ENCODE results near the gene CRYZL1. TPM values are rescaled to one million over a fixed set of nuclear protein-coding genes. Genes with fewer than 3 reads are reported as not detected.
"Not testable (repeated sequence)": the region's sequence is repeated elsewhere in the genome, so short reads cannot be mapped to it uniquely, and the experiment has no call there.

The CRYZL1 gene
- total RNA-seq, 1 experiment from 2014 or later, result 43.0 TPM

DNA sequence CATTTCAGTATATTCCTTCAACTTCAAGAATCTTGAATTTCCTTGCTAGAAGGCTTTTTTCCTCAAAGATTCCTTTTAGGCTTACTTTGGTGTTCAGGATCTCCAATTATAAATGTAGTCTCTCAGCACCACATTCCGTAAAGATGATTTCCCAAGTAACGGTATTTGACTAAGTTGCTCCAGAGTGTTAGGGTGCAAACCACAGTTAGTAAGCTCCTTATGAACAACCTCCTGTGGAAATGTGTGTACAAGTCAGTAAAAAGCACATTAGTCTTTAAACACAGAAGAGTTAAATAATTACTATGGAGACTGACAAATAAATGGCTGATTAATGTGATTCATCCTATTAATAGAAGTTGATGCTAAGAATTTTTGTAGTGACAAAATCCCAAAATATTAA, 63.3 kb downstream of the CRYZL1 start (continued):
- TF ChIP-seq JUND (IDR thresholded peaks at IDR 0.05), result no peak
- TF ChIP-seq YY1 (IDR thresholded peaks at IDR 0.05; ENCODE audit: extremely low read depth, insufficient replicate concordance, low read depth, low read length), result no peak
- TF ChIP-seq POLR2AphosphoS5 (IDR thresholded peaks at IDR 0.05; ENCODE audit: low read depth, low read length), result no peak
- TF ChIP-seq EGR1 (IDR thresholded peaks at IDR 0.05; ENCODE audit: low read depth), result no peak
- no peak for TF ChIP-seq ZFX (IDR thresholded peaks at IDR 0.05)

DNA sequence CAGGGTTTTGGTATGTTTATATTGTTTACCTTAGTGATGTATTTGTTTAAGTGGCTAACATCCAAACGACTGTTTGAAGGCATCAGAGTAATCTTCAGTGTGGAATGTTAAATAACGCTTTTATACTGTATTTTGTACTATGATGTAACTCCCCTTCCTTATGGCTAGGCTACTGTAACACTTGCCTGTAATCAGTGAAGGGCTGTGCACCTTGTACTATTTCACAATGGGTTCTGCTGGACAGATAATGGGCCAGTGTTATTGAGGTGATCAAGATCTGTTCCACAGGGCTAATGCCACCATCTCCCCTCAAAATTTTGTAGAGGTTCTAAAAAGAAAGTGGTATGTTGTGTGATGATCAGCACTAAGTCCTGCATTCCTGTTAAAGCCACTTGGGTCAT, 64.8 kb downstream of the CRYZL1 start:
- intact Hi-C loops (cut with micrococcal nuclease); H3K9me2 ChIP-seq (ENCODE audit: insufficient read depth); ATAC-seq; H3K4me3 ChIP-seq (replicated peaks in 1 of 2; ENCODE audit: low read depth in 1 of 2, low read length in 2 of 2); H3K9me3 ChIP-seq (ENCODE audit: control insufficient read depth in 1 of 2, insufficient read depth in 1 of 2, low read depth in 1 of 2, low read length in 2 of 2); H3K27me3 ChIP-seq (ENCODE audit: insufficient read depth, low read length); H3K27ac ChIP-seq (ENCODE audit: low read depth, low read length); H3K9ac ChIP-seq (ENCODE audit: low read length); H3K4me2 ChIP-seq (ENCODE audit: low read length); H2AFZ ChIP-seq (ENCODE audit: low read depth, low read length, poor library complexity, severe bottlenecking); H3K4me1 ChIP-seq (ENCODE audit: control insufficient read depth in 1 of 2, insufficient read depth in 2 of 2, low read length in 2 of 2); RAD21 ChIA-PET (ENCODE audit: low non-redundant PET in 1 of 2, low total read pairs in 2 of 2, uncharacterized antibody in 2 of 2, unreplicated experiment in 2 of 2); DNase-seq (ENCODE audit: low read depth, low spot score): not testable (repeated sequence)
- Histone ChIP-seq H3K79me2 (ENCODE audit: insufficient read depth, low read length) (peaks cover 53% of the 10 kb centered on the region), H3K36me3 (ENCODE audit: control insufficient read depth in 1 of 2, insufficient read depth in 2 of 2, low read length in 2 of 2) (peaks cover 52 to 67% of the 10 kb centered on the region in 2 experiments), H4K20me1 (ENCODE audit: insufficient read depth) (peaks cover 15% of the 10 kb centered on the region; the same call in 1 of the 2 replicates)
- POLR2A ChIA-PET, result interaction anchor here (0.7 kb wide), 1 partner anchor 1924 kb away, joined by 3 read pairs; no protein-coding TSS in a partner anchor
- CTCF ChIA-PET, result interaction anchor here (1.2 kb wide), 1 partner anchor 29 kb away, joined by 3 read pairs; no protein-coding TSS in a partner anchor
- TSS peak; percentile 39 for BruUV-seq (replicated peaks)

DNA sequence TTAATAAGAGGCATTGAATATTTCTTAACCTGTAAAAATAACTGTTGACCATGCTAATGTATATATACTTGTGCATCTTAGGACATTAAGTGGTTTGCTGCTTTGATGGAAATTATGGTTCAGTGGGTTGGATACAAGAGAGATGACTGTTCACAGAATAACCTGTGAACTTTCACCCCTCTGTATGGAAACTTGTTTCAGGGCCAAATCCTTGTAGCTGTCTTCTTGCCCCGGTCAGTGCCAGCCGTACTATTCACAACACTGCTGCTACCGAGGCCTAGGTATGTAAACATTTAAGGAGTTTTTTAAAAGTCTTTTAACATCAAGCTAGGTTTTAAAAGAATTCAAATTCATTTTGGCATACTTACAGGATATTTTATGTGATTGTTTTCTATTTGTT, 69.2 kb downstream of the CRYZL1 start:
- Histone ChIP-seq H3K9me2 (ENCODE audit: insufficient read depth) (no peaks in the 10 kb centered on the region), H3K36me3 (ENCODE audit: control insufficient read depth in 1 of 2, insufficient read depth in 2 of 2, low read length in 2 of 2) (peaks cover 74 to 79% of the 10 kb centered on the region in 2 experiments), H3K4me2 (ENCODE audit: low read length) (no peak overlapping the region), H4K20me1 (ENCODE audit: insufficient read depth) (peaks cover 15% of the 10 kb centered on the region; the same call in 1 of the 2 replicates), H3K4me1 (ENCODE audit: control insufficient read depth in 1 of 2, insufficient read depth in 2 of 2, low read length in 2 of 2) (no peaks in the 10 kb centered on the region), H3K4me3 (replicated peaks in 1 of 2; ENCODE audit: low read depth in 1 of 2, low read length in 2 of 2) (no peak overlapping the region), H3K9ac (ENCODE audit: low read length) (no peak overlapping the region), H3K27ac (ENCODE audit: low read depth, low read length) (no peak overlapping the region), H3K9me3 (ENCODE audit: control insufficient read depth in 1 of 2, insufficient read depth in 1 of 2, low read depth in 1 of 2, low read length in 2 of 2) (no peaks in the 10 kb centered on the region), H2AFZ (ENCODE audit: low read depth, low read length, poor library complexity, severe bottlenecking) (no peak overlapping the region), H3K79me2 (ENCODE audit: insufficient read depth, low read length) (peaks cover 89% of the 10 kb centered on the region), H3K27me3 (ENCODE audit: insufficient read depth, low read length) (no peaks in the 10 kb centered on the region)
- intact Hi-C loops (cut with micrococcal nuclease), result no loop called here
- no peak for TF ChIP-seq ZFX (IDR thresholded peaks at IDR 0.05)
- no peak for TF ChIP-seq EZH2 (IDR thresholded peaks at IDR 0.05)
- no peak for TF ChIP-seq CEBPB (IDR thresholded peaks at IDR 0.05; ENCODE audit: low read depth)
- no peak for TF ChIP-seq YY1 (IDR thresholded peaks at IDR 0.05; ENCODE audit: extremely low read depth, insufficient replicate concordance, low read depth, low read length)
- TF ChIP-seq RAD21 (IDR thresholded peaks at IDR 0.05; ENCODE audit: low read depth), result no peak
- no peak for TF ChIP-seq CBX3 (IDR thresholded peaks at IDR 0.05; ENCODE audit: low read depth)
- TF ChIP-seq, protein P1, sequence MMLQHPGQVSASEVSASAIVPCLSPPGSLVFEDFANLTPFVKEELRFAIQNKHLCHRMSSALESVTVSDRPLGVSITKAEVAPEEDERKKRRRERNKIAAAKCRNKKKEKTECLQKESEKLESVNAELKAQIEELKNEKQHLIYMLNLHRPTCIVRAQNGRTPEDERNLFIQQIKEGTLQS (IDR thresholded peaks at IDR 0.05), result no peak
- TF ChIP-seq, protein P2, sequence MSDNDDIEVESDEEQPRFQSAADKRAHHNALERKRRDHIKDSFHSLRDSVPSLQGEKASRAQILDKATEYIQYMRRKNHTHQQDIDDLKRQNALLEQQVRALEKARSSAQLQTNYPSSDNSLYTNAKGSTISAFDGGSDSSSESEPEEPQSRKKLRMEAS (IDR thresholded peaks at IDR 0.05), result no peak
- TF ChIP-seq, protein P3, sequence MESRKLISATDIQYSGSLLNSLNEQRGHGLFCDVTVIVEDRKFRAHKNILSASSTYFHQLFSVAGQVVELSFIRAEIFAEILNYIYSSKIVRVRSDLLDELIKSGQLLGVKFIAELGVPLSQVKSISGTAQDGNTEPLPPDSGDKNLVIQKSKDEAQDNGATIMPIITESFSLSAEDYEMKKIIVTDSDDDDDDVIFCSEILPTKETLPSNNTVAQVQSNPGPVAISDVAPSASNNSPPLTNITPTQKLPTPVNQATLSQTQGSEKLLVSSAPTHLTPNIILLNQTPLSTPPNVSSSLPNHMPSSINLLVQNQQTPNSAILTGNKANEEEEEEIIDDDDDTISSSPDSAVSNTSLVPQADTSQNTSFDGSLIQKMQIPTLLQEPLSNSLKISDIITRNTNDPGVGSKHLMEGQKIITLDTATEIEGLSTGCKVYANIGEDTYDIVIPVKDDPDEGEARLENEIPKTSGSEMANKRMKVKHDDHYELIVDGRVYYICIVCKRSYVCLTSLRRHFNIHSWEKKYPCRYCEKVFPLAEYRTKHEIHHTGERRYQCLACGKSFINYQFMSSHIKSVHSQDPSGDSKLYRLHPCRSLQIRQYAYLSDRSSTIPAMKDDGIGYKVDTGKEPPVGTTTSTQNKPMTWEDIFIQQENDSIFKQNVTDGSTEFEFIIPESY (IDR thresholded peaks at IDR 0.05; ENCODE audit: extremely low read depth, insufficient replicate concordance, low read length), result no peak
- no peak for TF ChIP-seq EGR1 (IDR thresholded peaks at IDR 0.05; ENCODE audit: low read depth)
- ATAC-seq (no peak), DNase-seq (ENCODE audit: low read depth, low spot score) (no peak)
- RAD21 ChIA-PET (ENCODE audit: low non-redundant PET in 1 of 2, low total read pairs in 2 of 2, uncharacterized antibody in 2 of 2, unreplicated experiment in 2 of 2), result no interaction called here
- POLR2A ChIA-PET, result no interaction called here
- BruUV-seq (replicated peaks), result no TSS peak
- CTCF ChIA-PET, result no interaction called here

Data from HCT116 (cell line).